Measurements from ENCODE around the gene COL4A2.

The COL4A2 gene

GRCh38 chr13:110341445-110342244 is 34.6 kb downstream of the COL4A2 start:
- DNase-seq, result no peak

- no peak for DNase-seq
These were observed 35.4 kb downstream of the COL4A2 start for GRCh38 chr13:110342474-110342873.

- no peak for DNase-seq
These were observed 36.3 kb downstream of the COL4A2 start for GRCh38 chr13:110343241-110343865.

GRCh38 chr13:110344320-110344719 is 37.2 kb downstream of the COL4A2 start:
- no peak for DNase-seq

- DNase-seq, result no peak
These were observed 38.2 kb downstream of the COL4A2 start for GRCh38 chr13:110345266-110345665.

- no peak for DNase-seq
These were observed 38.6 kb downstream of the COL4A2 start for GRCh38 chr13:110345701-110346100.

- no peak for DNase-seq
These were observed 39.6 kb downstream of the COL4A2 start for GRCh38 chr13:110346661-110347067.

GRCh38 chr13:110347088-110347487 is 40.0 kb downstream of the COL4A2 start:
- DNase-seq, result no peak

GRCh38 chr13:110347535-110348308 is 40.6 kb downstream of the COL4A2 start:
- DNase-seq, result no peak

- DNase-seq, result no peak
These were observed 41.4 kb downstream of the COL4A2 start for GRCh38 chr13:110348309-110349105.

GRCh38 chr13:110349239-110349638 is 42.2 kb downstream of the COL4A2 start:
- no peak for DNase-seq

GRCh38 chr13:110350049-110350448 is 43.0 kb downstream of the COL4A2 start:
- DNase-seq, result no peak

- no peak for DNase-seq
These were observed 43.4 kb downstream of the COL4A2 start for GRCh38 chr13:110350509-110350908.

- no peak for DNase-seq
These were observed 44.7 kb downstream of the COL4A2 start for GRCh38 chr13:110351636-110352420.

GRCh38 chr13:110352735-110353134 is 45.7 kb downstream of the COL4A2 start:
- DNase-seq, result no peak

GRCh38 chr13:110353339-110353977 is 46.4 kb downstream of the COL4A2 start:
- DNase-seq, result no peak

- no peak for DNase-seq
These were observed 47.1 kb downstream of the COL4A2 start for GRCh38 chr13:110354123-110354627.

GRCh38 chr13:110354715-110355473 is 47.8 kb downstream of the COL4A2 start:
- DNase-seq, result no peak

- DNase-seq, result no peak
These were observed 49.3 kb downstream of the COL4A2 start for GRCh38 chr13:110356362-110356761.

GRCh38 chr13:110358381-110358780 is 51.3 kb downstream of the COL4A2 start:
- no peak for DNase-seq
